Activated CD8-positive, alpha-beta T cell treated with anti-CD3 and anti-CD28 coated beads, Interleukin-2, amount 10 ng/mL, durations not matched to agents 7 days and 5 days (primary cell): ENCODE measurements around the gene IQSEC3. TPM values are rescaled to one million over a fixed set of nuclear protein-coding genes. Genes with fewer than 3 reads are reported as not detected.
"Not testable (repeated sequence)": the region's sequence is repeated elsewhere in the genome, so short reads cannot be mapped to it uniquely, and the experiment has no call there.

Source experiments
- ATAC-seq: fragments of 150-1000 bp; cut with Tn5 transposase; one replicate; pipeline ENCODE4 v1.10.0; 2021; ENCODE audit warnings: moderate library complexity
- CTCF ChIA-PET: fragments of 350-600 bp; sonication (Branson Sonifier 250); formaldehyde crosslinking; loops from one replicate; lab custom pipeline; 2021; ENCODE audit warnings: antibody characterized with exemption; lab: Charles Lee
- POLR2A ChIA-PET: fragments of 350-600 bp; sonication (Branson Sonifier 250); formaldehyde crosslinking; loops from one replicate; lab custom pipeline; 2021; ENCODE audit warnings: antibody characterized with exemption; lab: Charles Lee
- DNase-seq: peaks from one replicate; pipeline ENCODE4 v3.0.0-alpha.2; 2020
- H3K27ac Mint-ChIP-seq: one replicate; pipeline ENCODE4 v1.8.0; 2021; ENCODE audit warnings: mild to moderate bottlenecking, mixed read lengths
- H3K27me3 Mint-ChIP-seq: one replicate; pipeline ENCODE4 v1.8.0; 2021; ENCODE audit warnings: low read depth, mixed read lengths
- H3K36me3 Mint-ChIP-seq: one replicate; pipeline ENCODE4 v1.8.0; 2021; ENCODE audit warnings: low read depth, mixed read lengths
- H3K4me1 Mint-ChIP-seq: one replicate; pipeline ENCODE4 v1.8.0; 2021; ENCODE audit warnings: low read depth, mixed read lengths
- H3K4me3 Mint-ChIP-seq: one replicate; pipeline ENCODE4 v1.8.0; 2021; ENCODE audit warnings: mild to moderate bottlenecking, mixed read lengths
- H3K9me3 Mint-ChIP-seq: one replicate; pipeline ENCODE4 v1.8.0; 2022; ENCODE audit warnings: mixed read lengths; ENCODE audit not compliant: insufficient read depth
- total RNA-seq, 2 experiments: library from RNA; stranded (reverse); gene quantifications; one replicate each; pipeline ENCODE4 v1.2.3, GENCODE V29; 2021

The IQSEC3 gene
- total RNA-seq, 2 experiments from 2014 or later = 1.7 to 2.6 TPM

GRCh38 chr12:56683-57346, 9.8 kb upstream of the IQSEC3 start:
- DNase-seq (no peak), ATAC-seq (no peak)
- ChIA-PET CTCF (interaction anchor here (1.3 kb wide), 1 partner anchor 163 kb away, joined by 3 read pairs; no protein-coding TSS in a partner anchor), POLR2A (no interaction called here)
- peaks cover 44% of the 10 kb centered on the region for H3K27me3 Mint-ChIP-seq
- no peaks in the 10 kb centered on the region for H3K36me3 Mint-ChIP-seq
- no peak overlapping the region for H3K27ac Mint-ChIP-seq
- H3K4me1 Mint-ChIP-seq = no peaks in the 10 kb centered on the region
- no peaks in the 10 kb centered on the region for H3K9me3 Mint-ChIP-seq
- no peak overlapping the region for H3K4me3 Mint-ChIP-seq

GRCh38 chr12:57539-57938, 9.0 kb upstream of the IQSEC3 start:
- H3K27me3 Mint-ChIP-seq = peaks cover 44% of the 10 kb centered on the region
- H3K4me3 Mint-ChIP-seq = no peak overlapping the region
- POLR2A ChIA-PET = no interaction called here

GRCh38 chr12:58832-59231, 7.7 kb upstream of the IQSEC3 start:
- Mint-ChIP-seq H3K4me3 (no peak overlapping the region), H3K27ac (no peak overlapping the region), H3K36me3 (no peaks in the 10 kb centered on the region), H3K27me3 (peaks cover 37% of the 10 kb centered on the region), H3K9me3 (no peaks in the 10 kb centered on the region), H3K4me1 (no peaks in the 10 kb centered on the region)
- ChIA-PET CTCF (no interaction called here), POLR2A (no interaction called here)
- no peak for ATAC-seq
- no peak for DNase-seq

More at GRCh38 chr12:57539-57938, 9.0 kb upstream of the IQSEC3 start:
- no peaks in the 10 kb centered on the region for H3K4me1 Mint-ChIP-seq
- no peak overlapping the region for H3K27ac Mint-ChIP-seq
- CTCF ChIA-PET = interaction anchor here (1.3 kb wide), 1 partner anchor 162 kb away, joined by 3 read pairs; no protein-coding TSS in a partner anchor
- ATAC-seq = no peak
- no peaks in the 10 kb centered on the region for H3K9me3 Mint-ChIP-seq
- DNase-seq = no peak
- no peaks in the 10 kb centered on the region for H3K36me3 Mint-ChIP-seq

- CTCF ChIA-PET, POLR2A ChIA-PET, DNase-seq, H3K9me3 Mint-ChIP-seq, H3K4me1 Mint-ChIP-seq, H3K4me3 Mint-ChIP-seq, ATAC-seq, H3K36me3 Mint-ChIP-seq, H3K27ac Mint-ChIP-seq: not testable (repeated sequence)
- H3K27me3 Mint-ChIP-seq = peaks cover 31% of the 10 kb centered on the region
These were observed 4.7 kb upstream of the IQSEC3 start for GRCh38 chr12:61845-62244.

- CTCF ChIA-PET, H3K4me3 Mint-ChIP-seq, H3K9me3 Mint-ChIP-seq, H3K4me1 Mint-ChIP-seq, POLR2A ChIA-PET, ATAC-seq, H3K36me3 Mint-ChIP-seq, H3K27ac Mint-ChIP-seq, DNase-seq: not testable (repeated sequence)
- H3K27me3 Mint-ChIP-seq = peaks cover 17% of the 10 kb centered on the region
These were observed 990 bp upstream of the IQSEC3 start for GRCh38 chr12:65491-66063.

- H3K27ac Mint-ChIP-seq, H3K36me3 Mint-ChIP-seq, H3K4me1 Mint-ChIP-seq, H3K4me3 Mint-ChIP-seq, CTCF ChIA-PET, POLR2A ChIA-PET, H3K9me3 Mint-ChIP-seq: not testable (repeated sequence)
- peak; percentile 99 for ATAC-seq
- DNase-seq = peak; percentile 59
- H3K27me3 Mint-ChIP-seq = peaks cover 19% of the 10 kb centered on the region
These were observed 376 bp downstream of the IQSEC3 start for GRCh38 chr12:66782-67504.

- H3K4me1 Mint-ChIP-seq, H3K4me3 Mint-ChIP-seq, H3K36me3 Mint-ChIP-seq, CTCF ChIA-PET, H3K9me3 Mint-ChIP-seq, DNase-seq, POLR2A ChIA-PET, H3K27ac Mint-ChIP-seq, ATAC-seq: not testable (repeated sequence)
- H3K27me3 Mint-ChIP-seq = peaks cover 22% of the 10 kb centered on the region
These were observed 3.1 kb downstream of the IQSEC3 start for GRCh38 chr12:69677-70076.

GRCh38 chr12:70541-70940, 4.0 kb downstream of the IQSEC3 start:
- DNase-seq, ATAC-seq, H3K9me3 Mint-ChIP-seq, H3K4me3 Mint-ChIP-seq, H3K4me1 Mint-ChIP-seq, CTCF ChIA-PET, POLR2A ChIA-PET, H3K36me3 Mint-ChIP-seq, H3K27ac Mint-ChIP-seq: not testable (repeated sequence)
- H3K27me3 Mint-ChIP-seq = peaks cover 22% of the 10 kb centered on the region

- DNase-seq, H3K36me3 Mint-ChIP-seq, H3K27ac Mint-ChIP-seq, H3K4me3 Mint-ChIP-seq, H3K4me1 Mint-ChIP-seq, CTCF ChIA-PET, POLR2A ChIA-PET, H3K9me3 Mint-ChIP-seq, ATAC-seq: not testable (repeated sequence)
- peaks cover 37% of the 10 kb centered on the region for H3K27me3 Mint-ChIP-seq
These were observed 5.5 kb downstream of the IQSEC3 start for GRCh38 chr12:72018-72417.

- H3K9me3 Mint-ChIP-seq, ATAC-seq, CTCF ChIA-PET, POLR2A ChIA-PET, DNase-seq, H3K36me3 Mint-ChIP-seq, H3K27ac Mint-ChIP-seq, H3K4me1 Mint-ChIP-seq, H3K4me3 Mint-ChIP-seq: not testable (repeated sequence)
- H3K27me3 Mint-ChIP-seq = peaks cover 41% of the 10 kb centered on the region
These were observed 8.0 kb downstream of the IQSEC3 start for GRCh38 chr12:74420-75190.

- H3K4me3 Mint-ChIP-seq, H3K36me3 Mint-ChIP-seq, ATAC-seq, CTCF ChIA-PET, H3K27ac Mint-ChIP-seq, DNase-seq, H3K9me3 Mint-ChIP-seq, POLR2A ChIA-PET, H3K4me1 Mint-ChIP-seq: not testable (repeated sequence)
- peaks cover 45% of the 10 kb centered on the region for H3K27me3 Mint-ChIP-seq
These were observed 9.0 kb downstream of the IQSEC3 start for GRCh38 chr12:75541-75940.
